ENCODE measurements around the gene STIM1. TPM values are rescaled to one million over a fixed set of nuclear protein-coding genes. Genes with fewer than 3 reads are reported as not detected.
A peak's percentile ranks its signal among the peaks of the same experiment; 100 is the strongest.
"Not testable (repeated sequence)": the region's sequence is repeated elsewhere in the genome, so short reads cannot be mapped to it uniquely, and the experiment has no call there.

STIM1 gene
- total RNA-seq, 1 experiment from 2014 or later: 18.1 TPM

GRCh38 chr11:4094348-4095291 is 239.2 kb downstream of the STIM1 start, which contains the start of gene RRM1:
Gene RRM1 (plus strand): TSS chr11:4094799. CDS start chr11:4095013, 214 bp downstream.
- DNase-seq (ENCODE audit: low read depth): peak; percentile 96

GRCh38 chr11:4095509-4096230 is 240.2 kb downstream of the STIM1 start:
- peak; percentile 21 for DNase-seq (ENCODE audit: low read depth)

- no peak for DNase-seq (ENCODE audit: low read depth)
Measured at GRCh38 chr11:4098026-4098621, 242.7 kb downstream of the STIM1 start.

- DNase-seq (ENCODE audit: low read depth): no peak
Measured at GRCh38 chr11:4102711-4103110, 247.2 kb downstream of the STIM1 start.

- DNase-seq (ENCODE audit: low read depth): no peak
Measured at GRCh38 chr11:4103269-4103668, 247.8 kb downstream of the STIM1 start.

- no peak for DNase-seq (ENCODE audit: low read depth)
Measured at GRCh38 chr11:4105916-4106315, 250.5 kb downstream of the STIM1 start.

GRCh38 chr11:4111834-4112233 is 256.4 kb downstream of the STIM1 start:
- no peak for DNase-seq (ENCODE audit: low read depth)

- DNase-seq (ENCODE audit: low read depth): no peak
Measured at GRCh38 chr11:4115128-4115527, 259.7 kb downstream of the STIM1 start.

- DNase-seq (ENCODE audit: low read depth): peak; percentile 4
Measured at GRCh38 chr11:4118107-4118506, 262.6 kb downstream of the STIM1 start.

GRCh38 chr11:4123218-4123617 is 267.8 kb downstream of the STIM1 start:
- DNase-seq (ENCODE audit: low read depth): no peak

- DNase-seq (ENCODE audit: low read depth): peak; percentile 14
Measured at GRCh38 chr11:4125141-4125540, 269.7 kb downstream of the STIM1 start.

- DNase-seq (ENCODE audit: low read depth): no peak
Measured at GRCh38 chr11:4127357-4127756, 271.9 kb downstream of the STIM1 start.

- not testable (repeated sequence) for DNase-seq (ENCODE audit: low read depth)
Measured at GRCh38 chr11:4130219-4130618, 274.8 kb downstream of the STIM1 start.

- DNase-seq (ENCODE audit: low read depth): peak; percentile 42
Measured at GRCh38 chr11:4134806-4135205, 279.3 kb downstream of the STIM1 start.

- DNase-seq (ENCODE audit: low read depth): no peak
Measured at GRCh38 chr11:4138497-4138896, 283.0 kb downstream of the STIM1 start.

GRCh38 chr11:4140067-4140636 is 284.7 kb downstream of the STIM1 start:
- DNase-seq (ENCODE audit: low read depth): no peak

Small RNA genes lying within 50 kb of the gene (small RNA-seq; reads per million reads assigned to genes)
- gene AC087441.2 (not detected), gene RF00409 (not detected), gene RPS29P20 (not detected)

Other genes starting within 250 kb of the STIM1 start
- gene ART5, start 213.7 kb upstream of the STIM1 start, total RNA-seq (2014; rRNA removed; shearing (Covaris generic)): not detected in 2 replicates
- gene ART1, start 210.5 kb upstream of the STIM1 start, total RNA-seq (2014; rRNA removed; shearing (Covaris generic)): not detected in 2 replicates
- gene CHRNA10, start 184.3 kb upstream of the STIM1 start, total RNA-seq (2014; rRNA removed; shearing (Covaris generic)): 0.43 and 2.5 TPM in 2 replicates
- gene NUP98, start 58.1 kb upstream of the STIM1 start, total RNA-seq (2014; rRNA removed; shearing (Covaris generic)): 126 and 168 TPM in 2 replicates
- 11.0 and 12.0 TPM in 2 replicates for gene PGAP2, start 47.1 kb upstream of the STIM1 start, total RNA-seq (2014; rRNA removed; shearing (Covaris generic))
- gene RHOG, start 14.7 kb upstream of the STIM1 start, total RNA-seq (2014; rRNA removed; shearing (Covaris generic)): 55.9 and 98.7 TPM in 2 replicates
- gene RRM1, start 239.1 kb downstream of the STIM1 start, total RNA-seq (2014; rRNA removed; shearing (Covaris generic)): 123 and 134 TPM in 2 replicates

All from HT1080 (cell line).